PC-3 (cell line): ENCODE data around the gene GRK1. TPM values are rescaled to one million over a fixed set of nuclear protein-coding genes. Genes with fewer than 3 reads are reported as not detected.
"Not testable (repeated sequence)": the region's sequence is repeated elsewhere in the genome, so short reads cannot be mapped to it uniquely, and the experiment has no call there.

Experiments
- ATAC-seq: fragments of 200-7000 bp; cut with Tn5 transposase; 2 replicates; pipeline ENCODE4 v1.9.1; 2020; ENCODE audit warnings: mild to moderate bottlenecking, moderate library complexity
- BruUV-seq: library from RNA; stranded (reverse); fragments of 400-500 nt; replicated peaks from 2 replicates; lab custom pipeline; 2021; lab: Mats Ljungman, UMichigan
- CTCF ChIA-PET: fragments of 300-600 bp; sonication (Branson Sonifier 250); formaldehyde crosslinking; loops from one replicate; lab custom pipeline; 2022; ENCODE audit warnings: antibody characterized with exemption; lab: Charles Lee
- POLR2A ChIA-PET: fragments of 300-600 bp; sonication (Branson Sonifier 250); formaldehyde crosslinking; loops from one replicate; lab custom pipeline; 2022; ENCODE audit warnings: antibody characterized with exemption; ENCODE audit not compliant: unreplicated experiment; lab: Charles Lee
- DNase-seq: peaks from one replicate; pipeline ENCODE4 v3.0.0-alpha.2; 2015
- H2AFZ ChIP-seq: fragments of 300-600 bp; sonication (generic); 2 replicates; pipeline ENCODE4 v1.6.0; 2016; ENCODE audit warnings: antibody characterized with exemption, low read length
- H3F3A ChIP-seq: fragments of 300-600 bp; sonication (generic); one replicate; pipeline ENCODE4 v1.6.0; 2017; ENCODE audit warnings: antibody characterized with exemption, low read length, control low read depth, mild to moderate bottlenecking; ENCODE audit not compliant: unreplicated experiment
- H3K27ac ChIP-seq: fragments of 300-600 bp; sonication (generic); 2 replicates; pipeline ENCODE4 v1.5.1; 2016; ENCODE audit warnings: mild to moderate bottlenecking, low read length
- H3K27me3 ChIP-seq: fragments of 300-600 bp; sonication (generic); 2 replicates; pipeline ENCODE4 v1.6.1; 2016; ENCODE audit warnings: low read length, mixed read lengths
- H3K36me3 ChIP-seq: fragments of 300-600 bp; sonication (generic); 2 replicates; pipeline ENCODE4 v1.6.1; 2016; ENCODE audit warnings: low read depth, mixed run types, low read length, mixed read lengths
- H3K4me1 ChIP-seq: fragments of 300-600 bp; sonication (generic); 2 replicates; pipeline ENCODE4 v1.5.1; 2016; ENCODE audit warnings: low read length; ENCODE audit not compliant: insufficient read depth
- H3K4me2 ChIP-seq: fragments of 300-600 bp; sonication (generic); 2 replicates; pipeline ENCODE4 v1.6.0; 2016; ENCODE audit warnings: low read length
- H3K4me3 ChIP-seq: fragments of 300-600 bp; sonication (generic); 2 replicates; pipeline ENCODE4 v1.5.1; 2016; ENCODE audit warnings: mild to moderate bottlenecking, low read length, mixed read lengths
- H3K79me2 ChIP-seq: fragments of 300-600 bp; sonication (generic); 2 replicates; pipeline ENCODE4 v1.6.1; 2017; ENCODE audit warnings: low read length, mixed read lengths
- H3K9ac ChIP-seq: fragments of 300-600 bp; sonication (generic); 2 replicates; pipeline ENCODE4 v1.6.0; 2016; ENCODE audit warnings: mild to moderate bottlenecking, low read length
- H3K9me2 ChIP-seq: fragments of 300-600 bp; sonication (generic); replicated peaks from 2 replicates; pipeline ENCODE4 v1.6.1; 2016; ENCODE audit warnings: mixed run types, low read length, mixed read lengths
- H3K9me3 ChIP-seq: fragments of 300-600 bp; sonication (generic); 2 replicates; pipeline ENCODE4 v1.6.1; 2016; ENCODE audit warnings: low read length, mixed read lengths
- H4K20me1 ChIP-seq: fragments of 300-600 bp; sonication (generic); 2 replicates; pipeline ENCODE4 v1.6.1; 2016; ENCODE audit warnings: low read length, mixed read lengths
- CTCF ChIP-seq: fragments of 300-600 bp; sonication (generic); conservative IDR thresholded peaks from 2 replicates; pipeline ENCODE4 v1.5.1; 2017; ENCODE audit warnings: antibody characterized with exemption, low read depth, mild to moderate bottlenecking, low read length
- EZH2 ChIP-seq: fragments of 300-600 bp; sonication (generic); IDR thresholded peaks from one replicate; pipeline ENCODE4 v1.6.1; 2017; ENCODE audit warnings: antibody characterized with exemption, mild to moderate bottlenecking, low read length; ENCODE audit not compliant: unreplicated experiment
- intact Hi-C: fragments of 100-400 bp; cut with micrococcal nuclease; formaldehyde crosslinking; loops from 2 replicates; pipeline ENCODE4 v1.9.0; 2023
- total RNA-seq: library from RNA; depleted of rRNA; stranded (reverse); fragments of >200 nt; gene quantifications from 2 replicates; pipeline ENCODE4 v1.2.3, GENCODE V29; 2014

GRK1 gene
- total RNA-seq, 1 experiment from 2014 or later = not detected

- no peaks in the 10 kb centered on the region for H3K36me3 ChIP-seq
- no peaks in the 10 kb centered on the region for H4K20me1 ChIP-seq
- no peaks in the 10 kb centered on the region for H3K9me3 ChIP-seq
- no peaks in the 10 kb centered on the region for H3K27me3 ChIP-seq
- DNase-seq = peak; percentile 65
- BruUV-seq = no TSS peak
- ATAC-seq = peak; percentile 94
- no peak overlapping the region for H3K27ac ChIP-seq
- no peak for TF ChIP-seq EZH2
- TF ChIP-seq CTCF = peak; percentile 74
- intact Hi-C loops = no loop called here
- ChIA-PET CTCF (interaction anchor here (1.0 kb wide), 1 partner anchor 223 kb away, joined by 4 read pairs; no protein-coding TSS in a partner anchor), POLR2A (no interaction called here)
- H3K4me1 ChIP-seq = no peaks in the 10 kb centered on the region
- H2AFZ ChIP-seq = peak overlapping the region; percentile 14; the same call in 1 of the 2 replicates
- no peaks in the 10 kb centered on the region for H3F3A ChIP-seq
- H3K9ac ChIP-seq = no peak overlapping the region
- H3K4me3 ChIP-seq = peak overlapping the region; percentile 35; the same call in 1 of the 2 replicates
- H3K4me2 ChIP-seq = peak overlapping the region; percentile 66; the same call in 1 of the 2 replicates
- no peaks in the 10 kb centered on the region for H3K79me2 ChIP-seq
- no peaks in the 10 kb centered on the region for H3K9me2 ChIP-seq
These were observed 57.8 kb downstream of the GRK1 start for GRCh38 chr13:113724780-113725315.

GRCh38 chr13:113725329-113726105 is 58.5 kb downstream of the GRK1 start:
- H3K4me3 ChIP-seq, H3K4me1 ChIP-seq, H3K27me3 ChIP-seq, H3K79me2 ChIP-seq, H2AFZ ChIP-seq, POLR2A ChIA-PET, BruUV-seq, H3K4me2 ChIP-seq, H3K27ac ChIP-seq, H3F3A ChIP-seq, DNase-seq, H3K9me2 ChIP-seq, intact Hi-C loops, H3K36me3 ChIP-seq, H4K20me1 ChIP-seq, ATAC-seq, H3K9me3 ChIP-seq, H3K9ac ChIP-seq: not testable (repeated sequence)
- CTCF ChIA-PET = interaction anchor here (1.0 kb wide), 1 partner anchor 222 kb away, joined by 4 read pairs; no protein-coding TSS in a partner anchor

- H3K27me3 ChIP-seq, H3K27ac ChIP-seq, H3K4me2 ChIP-seq, POLR2A ChIA-PET, H3K4me1 ChIP-seq, H3K9me3 ChIP-seq, H3K9ac ChIP-seq, H3K9me2 ChIP-seq, H3K36me3 ChIP-seq, CTCF ChIA-PET, BruUV-seq, H4K20me1 ChIP-seq, DNase-seq, ATAC-seq, intact Hi-C loops, H3K4me3 ChIP-seq, H3F3A ChIP-seq, H2AFZ ChIP-seq, H3K79me2 ChIP-seq: not testable (repeated sequence)
These were observed 59.2 kb downstream of the GRK1 start for GRCh38 chr13:113726106-113726821.
